GM10248 (cell line): Measurements from ENCODE around the gene ACOT7.

Experiments used
- CTCF ChIA-PET: fragments of 300-600 bp; sonication (Branson Sonifier 250); formaldehyde crosslinking; extraction: SDS; loops from one replicate; lab custom pipeline; 2021; ENCODE audit warnings: antibody characterized with exemption; lab: Yijun Ruan, JAX
- POLR2A ChIA-PET: fragments of 350-650 bp; sonication (Branson Sonifier 250); formaldehyde crosslinking; extraction: SDS; loops from one replicate; lab custom pipeline; 2020; ENCODE audit warnings: antibody characterized with exemption; lab: Yijun Ruan, JAX
- DNase-seq: peaks from one replicate; pipeline ENCODE4 v3.0.0; 2012; ENCODE audit errors: extremely low spot score
- CTCF ChIP-seq: IDR thresholded peaks from 2 replicates; pipeline ENCODE4 v1.5.1; 2012; ENCODE audit warnings: mild to moderate bottlenecking, low read depth; ENCODE audit errors: extremely low read depth, missing control alignments, control extremely low read depth

The ACOT7 gene

GRCh38 chr1:6336776-6337622, 56.6 kb downstream of the ACOT7 start:
- POLR2A ChIA-PET = no interaction called here
- CTCF ChIA-PET = interaction anchor here (0.7 to 18.3 kb wide), 7 partner anchors 7 to 99 kb away, joined by 3 to 272 read pairs (median 7); partner anchors contain the start of gene HES3
- DNase-seq = no peak
- no peak for TF ChIP-seq CTCF

- no peak for DNase-seq
- POLR2A ChIA-PET = no interaction called here
- no peak for TF ChIP-seq CTCF
- CTCF ChIA-PET = interaction anchor here (1.4 to 18.3 kb wide), 3 partner anchors 10 to 86 kb away, joined by 3 to 272 read pairs (median 18); partner anchors contain the start of gene HES3
These were observed 59.1 kb downstream of the ACOT7 start for GRCh38 chr1:6334261-6334993.

GRCh38 chr1:6332821-6333220, 60.7 kb downstream of the ACOT7 start:
- TF ChIP-seq CTCF = no peak
- CTCF ChIA-PET = interaction anchor here (0.9 to 18.3 kb wide), 3 partner anchors 14 to 155 kb away, joined by 3 to 272 read pairs (median 4); partner anchors contain the start of gene HES3
- POLR2A ChIA-PET = no interaction called here
- no peak for DNase-seq

GRCh38 chr1:6331543-6332273, 61.9 kb downstream of the ACOT7 start:
- DNase-seq = no peak

GRCh38 chr1:6330410-6330911, 63.1 kb downstream of the ACOT7 start:
- no peak for TF ChIP-seq CTCF
- no peak for DNase-seq
- CTCF ChIA-PET = interaction anchor here (0.9 to 18.3 kb wide), 4 partner anchors 9 to 82 kb away, joined by 3 to 272 read pairs (median 6); partner anchors contain the start of gene HES3
- POLR2A ChIA-PET = no interaction called here

More at GRCh38 chr1:6331543-6332273, 61.9 kb downstream of the ACOT7 start:
- CTCF ChIA-PET = interaction anchor here (1.0 to 18.3 kb wide), 4 partner anchors 13 to 156 kb away, joined by 3 to 272 read pairs (median 3); partner anchors contain the start of gene HES3
- TF ChIP-seq CTCF = no peak
- POLR2A ChIA-PET = no interaction called here
